ENCODE data around the gene FDXACB1. TPM values are rescaled to one million over a fixed set of nuclear protein-coding genes. Genes with fewer than 3 reads are reported as not detected.
A peak's percentile ranks its signal among the peaks of the same experiment; 100 is the strongest.

The FDXACB1 gene
- total RNA-seq, 1 donor from 2014 or later, result 1.9 TPM

- no peaks in the 10 kb centered on the region for H3K9me3 ChIP-seq
- no peak for TF ChIP-seq CTCF (IDR thresholded peaks at IDR 0.05)
- H3K4me3 ChIP-seq, result peak overlapping the region; percentile 8
- peaks cover 28% of the 10 kb centered on the region for H3K4me1 ChIP-seq
- peak overlapping the region; percentile 82 for H3K27ac ChIP-seq
- no peak for ATAC-seq
- intact Hi-C loops (cut with DNase I), result no loop called here
- no peaks in the 10 kb centered on the region for H3K36me3 ChIP-seq
- no peaks in the 10 kb centered on the region for H3K27me3 ChIP-seq
- no peak for DNase-seq
Observed at GRCh38 chr11:111922803-111923202, 43.8 kb upstream of the FDXACB1 start.

GRCh38 chr11:111921541-111922230 is 42.7 kb upstream of the FDXACB1 start:
- no peak for TF ChIP-seq CTCF (IDR thresholded peaks at IDR 0.05)
- Histone ChIP-seq H3K27ac (no peak overlapping the region), H3K36me3 (no peaks in the 10 kb centered on the region), H3K9me3 (no peaks in the 10 kb centered on the region), H3K4me3 (no peak overlapping the region), H3K27me3 (no peaks in the 10 kb centered on the region), H3K4me1 (peaks cover 24% of the 10 kb centered on the region)
- intact Hi-C loops (cut with DNase I), result no loop called here
- ATAC-seq (no peak), DNase-seq (no peak)

GRCh38 chr11:111920908-111921307 is 41.9 kb upstream of the FDXACB1 start:
- Histone ChIP-seq H3K9me3 (no peaks in the 10 kb centered on the region), H3K36me3 (no peaks in the 10 kb centered on the region), H3K27me3 (no peaks in the 10 kb centered on the region), H3K4me1 (peaks cover 18% of the 10 kb centered on the region), H3K4me3 (no peak overlapping the region), H3K27ac (no peak overlapping the region)
- no peak for ATAC-seq
- DNase-seq, result no peak
- intact Hi-C loops (cut with DNase I), result no loop called here
- TF ChIP-seq CTCF (IDR thresholded peaks at IDR 0.05), result no peak

- DNase-seq, result peak; percentile 82
- no peaks in the 10 kb centered on the region for H3K9me3 ChIP-seq
- peak within 1 kb of the TSS; percentile 34 for H3K4me3 ChIP-seq
- peak; percentile 93 for ATAC-seq
- no peak for TF ChIP-seq CTCF (IDR thresholded peaks at IDR 0.05)
- no peaks in the 10 kb centered on the region for H3K27me3 ChIP-seq
- H3K4me1 ChIP-seq, result peaks cover 12% of the 10 kb centered on the region
- intact Hi-C loops (cut with DNase I), result no loop called here
- peak within 1 kb of the TSS; percentile 78 for H3K27ac ChIP-seq
- H3K36me3 ChIP-seq, result no peaks in the 10 kb centered on the region
Observed at GRCh38 chr11:111918390-111919256, 39.7 kb upstream of the FDXACB1 start, which contains the start of gene C11orf52. TSS of gene C11orf52 (plus strand) at chr11:111918913. CDS start at chr11:111918973, 60 bp downstream.

GRCh38 chr11:111917788-111918187 is 38.8 kb upstream of the FDXACB1 start:
- ATAC-seq, result no peak
- no peak for DNase-seq
- intact Hi-C loops (cut with DNase I), result no loop called here
- Histone ChIP-seq H3K9me3 (no peaks in the 10 kb centered on the region), H3K4me1 (peaks cover 4% of the 10 kb centered on the region), H3K4me3 (no peak overlapping the region), H3K27me3 (no peaks in the 10 kb centered on the region), H3K27ac (peak overlapping the region; percentile 78), H3K36me3 (no peaks in the 10 kb centered on the region)
- TF ChIP-seq CTCF (IDR thresholded peaks at IDR 0.05), result no peak
